Measurements from ENCODE around the gene PHF13.

The PHF13 gene

GRCh38 chr1:6602669-6603237 lies 10.8 kb upstream of the PHF13 start, which contains the start of gene KLHL21:
Gene KLHL21, minus strand, starts transcription at chr1:6602869. Its CDS starts 52 bp downstream, at chr1:6602817.
- peak; percentile 88 for DNase-seq

- peak; percentile 38 to 41 for DNase-seq
These were observed 10.2 kb upstream of the PHF13 start for GRCh38 chr1:6603238-6603914.

- DNase-seq: no peak
These were observed 9.5 kb upstream of the PHF13 start for GRCh38 chr1:6603915-6604558.

- no peak for DNase-seq
These were observed 730 bp upstream of the PHF13 start for GRCh38 chr1:6612641-6613360.

- DNase-seq: peak; percentile 63 to 68
These were observed 743 bp downstream of the PHF13 start for GRCh38 chr1:6614019-6614928.

GRCh38 chr1:6614929-6615785 lies 1.6 kb downstream of the PHF13 start:
- peak in 1 of 2 experiments; percentile 37 for DNase-seq

GRCh38 chr1:6619045-6619444 lies 5.5 kb downstream of the PHF13 start:
- DNase-seq: no peak

- DNase-seq: no peak
These were observed 8.2 kb downstream of the PHF13 start for GRCh38 chr1:6621429-6622391.

- no peak for DNase-seq
These were observed 9.0 kb downstream of the PHF13 start for GRCh38 chr1:6622396-6623152.

GRCh38 chr1:6623269-6623965 lies 9.9 kb downstream of the PHF13 start:
- DNase-seq: no peak

GRCh38 chr1:6624710-6625583 lies 11.4 kb downstream of the PHF13 start, which contains the start of gene THAP3:
Gene THAP3, plus strand, starts transcription at chr1:6624868. Its CDS starts 351 bp downstream, at chr1:6625219.
- peak; percentile 82 to 92 for DNase-seq

GRCh38 chr1:6625584-6626149 lies 12.1 kb downstream of the PHF13 start:
- DNase-seq: no peak

- no peak for DNase-seq
These were observed 13.5 kb downstream of the PHF13 start for GRCh38 chr1:6627031-6627430.

- DNase-seq: no peak
These were observed 14.5 kb downstream of the PHF13 start for GRCh38 chr1:6627841-6628545.

- DNase-seq: no peak
These were observed 15.5 kb downstream of the PHF13 start for GRCh38 chr1:6628971-6629479.

- DNase-seq: no peak
These were observed 16.5 kb downstream of the PHF13 start for GRCh38 chr1:6630027-6630426.

Data from stimulated activated CD4-positive, alpha-beta T cell treated with anti-CD3 and anti-CD28 coated beads, Interleukin-4, amount 100 ng/mL, for 4 hours (primary cell).